ENCODE data around the gene ITPKC.
"Not testable (repeated sequence)": the region's sequence is repeated elsewhere in the genome, so short reads cannot be mapped to it uniquely, and the experiment has no call there.

Gene ITPKC

GRCh38 chr19:40774916-40775631 is 58.2 kb downstream of the ITPKC start, which contains the start of gene MIA:
Gene MIA, plus strand, starts transcription at chr19:40775521. Its CDS starts 22 bp downstream, at chr19:40775543.
- DNase-seq, result no peak

GRCh38 chr19:40775632-40776022 is 58.7 kb downstream of the ITPKC start:
- DNase-seq, result no peak

- DNase-seq, result no peak
These were observed 59.5 kb downstream of the ITPKC start for GRCh38 chr19:40776364-40776763.

- DNase-seq, result peak; percentile 91
These were observed 60.2 kb downstream of the ITPKC start for GRCh38 chr19:40776932-40777644.

DNA sequence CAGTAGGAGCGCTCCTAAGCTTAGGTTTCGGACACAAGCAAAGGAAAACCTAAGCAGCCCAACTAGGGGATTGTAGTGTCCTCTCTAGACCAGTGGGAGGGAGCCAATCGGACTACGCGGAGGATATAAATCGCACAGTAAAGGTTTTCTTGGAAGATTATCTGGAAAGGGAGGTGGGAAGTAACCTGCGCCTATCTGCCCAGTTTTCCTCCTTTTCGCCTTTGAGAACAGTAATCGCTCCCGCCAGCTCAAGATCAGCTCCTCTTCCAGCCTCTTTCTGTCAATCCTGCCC is 60.7 kb downstream of the ITPKC start:
- DNase-seq, result no peak

DNA sequence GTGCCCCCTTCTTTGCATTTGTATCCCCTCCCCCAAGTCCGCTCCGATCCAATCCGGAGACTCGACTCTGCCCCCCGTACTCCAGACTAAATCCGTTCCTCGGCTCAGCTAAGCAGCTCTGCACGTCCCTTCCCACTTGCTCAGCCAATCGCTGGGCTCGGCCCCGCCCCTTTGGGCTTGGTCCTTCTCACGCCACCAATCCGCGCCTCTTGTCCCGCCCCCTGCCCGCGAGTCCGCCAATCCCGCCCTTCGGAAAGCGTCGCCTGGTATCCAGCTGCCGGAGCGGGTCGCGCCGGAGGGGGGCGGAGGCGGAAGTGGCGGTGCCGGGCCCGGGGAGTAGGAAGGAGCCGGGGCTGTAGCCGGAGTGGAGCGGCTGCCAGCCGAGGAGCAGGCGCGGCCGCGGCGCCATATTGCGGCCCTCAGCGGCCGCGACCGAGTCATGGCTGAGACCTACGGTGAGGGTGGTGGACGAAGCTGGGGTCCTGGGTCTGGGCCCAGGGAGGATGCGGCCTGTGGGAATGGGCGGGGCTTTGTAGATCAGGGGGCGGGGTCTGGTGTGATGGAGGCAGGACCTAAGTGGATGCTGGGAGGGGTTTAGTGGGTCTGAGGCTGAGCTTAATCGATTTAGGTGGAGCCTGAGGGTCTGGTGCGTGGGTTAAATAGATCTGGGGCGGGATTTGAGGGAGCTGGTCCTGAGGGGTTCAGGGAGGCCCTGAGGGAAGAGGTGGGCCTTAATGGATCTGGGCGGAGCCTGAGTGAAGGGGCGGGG is 61.2 kb downstream of the ITPKC start, which contains the start of gene RAB4B:
Gene RAB4B, plus strand, starts transcription at position 311 of the 769 bp plus-strand sequence. Its CDS starts 129 bp downstream, at position 440.
- peak; percentile 99 for DNase-seq

DNA sequence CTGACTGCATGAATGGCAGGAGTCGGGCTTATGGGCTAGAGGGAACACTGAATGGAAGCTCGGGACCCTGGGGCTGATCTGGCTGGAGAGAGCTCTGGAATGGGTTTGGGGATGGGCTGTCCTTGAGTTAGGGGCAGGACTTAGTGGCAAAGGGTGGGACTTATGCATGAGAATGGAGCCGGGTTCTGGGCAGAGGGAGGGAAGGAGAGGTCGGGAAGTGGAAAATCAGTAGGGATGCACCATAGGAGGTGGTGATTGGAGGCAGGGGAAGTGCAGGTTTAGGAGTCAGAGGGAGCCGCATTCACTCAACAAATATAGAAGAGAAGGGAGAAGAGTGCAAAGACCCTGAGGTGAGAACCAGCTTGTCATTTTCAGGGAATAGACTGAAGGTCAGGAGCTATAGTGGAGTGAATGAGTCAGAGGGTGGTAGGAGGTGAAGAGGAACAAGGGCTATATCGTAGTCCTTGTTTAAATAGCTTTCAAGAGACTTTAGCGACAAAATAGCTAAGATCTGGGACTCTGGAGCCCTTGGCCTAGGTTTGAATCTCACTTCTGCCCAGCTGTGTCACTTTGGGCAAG is 61.9 kb downstream of the ITPKC start:
- no peak for DNase-seq

GRCh38 chr19:40780582-40780981 is 63.7 kb downstream of the ITPKC start:
- no peak for DNase-seq

GRCh38 chr19:40781140-40781539 is 64.2 kb downstream of the ITPKC start:
- no peak for DNase-seq

DNA sequence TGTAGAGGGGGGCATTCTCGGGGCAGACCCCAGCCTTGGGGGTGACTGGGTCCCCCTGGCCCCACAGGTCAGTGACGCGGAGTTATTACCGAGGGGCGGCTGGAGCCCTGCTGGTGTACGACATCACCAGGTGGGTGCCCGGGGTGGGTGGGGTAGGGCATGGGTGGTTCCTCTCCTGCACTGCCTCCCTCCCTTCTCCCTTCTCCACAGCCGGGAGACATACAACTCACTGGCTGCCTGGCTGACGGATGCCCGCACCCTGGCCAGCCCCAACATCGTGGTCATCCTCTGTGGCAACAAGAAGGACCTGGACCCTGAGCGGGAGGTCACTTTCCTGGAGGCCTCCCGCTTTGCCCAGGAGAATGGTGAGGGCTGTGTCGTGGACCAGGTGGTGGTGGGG is 66.8 kb downstream of the ITPKC start:
- DNase-seq, result no peak

DNA sequence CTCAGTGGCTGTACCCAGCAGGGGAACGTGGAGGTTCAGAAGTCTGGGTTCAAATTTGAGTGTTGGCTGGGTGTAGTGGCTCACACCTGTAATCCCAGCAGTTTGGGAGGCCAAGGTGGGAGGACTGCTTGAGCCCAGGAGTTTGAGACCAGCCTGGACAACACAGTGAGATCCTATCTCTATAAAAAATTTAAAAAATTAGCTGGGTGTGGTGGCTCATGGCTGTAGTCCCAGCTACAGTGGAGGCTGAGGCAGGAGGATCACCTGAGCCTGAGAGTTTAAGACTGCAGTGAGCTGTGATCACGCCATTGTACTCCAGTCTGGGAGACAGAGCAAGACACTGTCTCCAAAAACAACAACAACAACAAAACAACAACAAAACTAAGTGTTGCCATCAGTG is 67.2 kb downstream of the ITPKC start:
- not testable (repeated sequence) for DNase-seq

DNA sequence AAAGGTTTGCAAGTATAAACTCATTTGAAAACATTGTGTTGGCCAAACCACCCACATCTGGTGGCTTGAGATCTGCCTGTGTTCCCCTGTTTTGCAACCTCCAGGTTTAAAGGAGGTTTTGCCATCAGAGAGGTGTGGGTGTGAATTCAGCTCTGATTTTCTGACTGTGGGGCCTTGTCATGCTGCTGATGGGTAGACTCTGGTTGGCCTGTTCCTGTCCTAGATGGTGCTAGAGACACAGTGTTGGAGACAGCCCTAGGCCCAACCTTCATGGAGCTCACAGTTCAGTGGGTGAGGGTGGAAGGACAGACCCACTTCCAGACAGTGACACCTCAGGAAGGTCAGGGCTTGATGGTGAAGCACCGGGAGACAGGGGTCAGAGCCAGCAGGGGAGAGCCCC is 68.6 kb downstream of the ITPKC start:
- no peak for DNase-seq

DNA sequence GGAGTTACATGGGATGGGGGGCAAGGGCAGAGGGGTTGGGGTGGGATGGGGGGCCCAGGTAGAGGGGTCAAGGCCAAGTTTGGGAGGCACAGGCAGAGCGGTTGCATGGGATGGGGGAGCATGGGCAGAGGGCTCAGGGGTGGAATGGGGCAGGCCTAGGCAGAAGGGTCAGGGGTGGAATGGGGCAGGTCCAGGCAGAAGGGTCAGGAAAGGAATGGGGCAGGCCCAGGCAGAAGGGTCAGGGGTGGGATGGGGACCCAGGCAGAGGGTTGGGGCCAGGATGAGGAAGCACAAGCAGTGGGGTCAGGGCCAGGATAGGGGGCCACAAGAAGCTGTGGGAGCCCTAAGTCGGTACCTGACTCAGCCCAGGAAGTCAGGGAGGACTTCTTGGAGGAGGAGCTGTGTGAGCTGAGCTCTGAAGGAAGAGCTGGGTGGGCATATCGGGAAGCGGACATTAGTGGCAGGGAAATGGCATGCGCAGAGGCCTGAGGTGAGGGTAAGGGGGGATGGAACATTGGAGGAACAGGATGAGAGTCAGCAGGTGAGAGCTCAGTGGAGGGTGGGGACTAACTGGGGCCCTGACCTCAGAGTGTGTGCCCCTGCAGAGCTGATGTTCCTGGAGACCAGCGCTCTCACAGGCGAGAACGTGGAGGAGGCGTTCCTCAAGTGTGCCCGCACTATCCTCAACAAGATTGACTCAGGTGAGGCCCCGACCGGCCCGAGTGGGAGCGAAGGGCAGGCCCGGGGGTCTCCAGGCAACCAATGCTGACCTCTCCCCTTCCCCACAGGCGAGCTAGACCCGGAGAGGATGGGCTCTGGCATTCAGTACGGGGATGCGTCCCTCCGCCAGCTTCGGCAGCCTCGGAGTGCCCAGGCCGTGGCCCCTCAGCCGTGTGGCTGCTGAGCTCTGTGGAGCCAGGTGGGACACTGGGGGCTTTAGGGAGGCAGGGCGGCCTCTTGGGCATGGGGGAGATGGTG is 69.4 kb downstream of the ITPKC start:
- DNase-seq, result no peak

Measured in NCI-H1105 treated with DMSO at 0.1 percent for 48 hours (cell line).